Calu3 (cell line): ENCODE results near the gene CD99L2. TPM values are rescaled to one million over a fixed set of nuclear protein-coding genes. Genes with fewer than 3 reads are reported as not detected.

Experiments
- BruUV-seq: library from RNA; stranded (reverse); fragments of 400-500 nt; replicated peaks from 2 replicates; lab custom pipeline; 2021; lab: Mats Ljungman, UMichigan
- CTCF ChIA-PET: fragments of 300-600 bp; sonication (Branson Sonifier 250); formaldehyde crosslinking; loops from one replicate; lab custom pipeline; 2022; ENCODE audit warnings: antibody characterized with exemption; lab: Charles Lee
- DNase-seq: peaks from one replicate; pipeline ENCODE4 v3.0.0; 2022
- H3K27ac Mint-ChIP-seq: one replicate; pipeline ENCODE4 v1.8.0; 2022; ENCODE audit warnings: mixed read lengths; ENCODE audit not compliant: unreplicated experiment
- H3K27me3 Mint-ChIP-seq: one replicate; pipeline ENCODE4 v1.8.0; 2022; ENCODE audit warnings: mixed read lengths; ENCODE audit not compliant: unreplicated experiment
- H3K36me3 Mint-ChIP-seq: one replicate; pipeline ENCODE4 v1.8.0; 2022; ENCODE audit warnings: mild to moderate bottlenecking, moderate library complexity, mixed read lengths; ENCODE audit not compliant: insufficient read depth, unreplicated experiment
- H3K4me1 Mint-ChIP-seq: one replicate; pipeline ENCODE4 v1.8.0; 2022; ENCODE audit warnings: mild to moderate bottlenecking, low read depth, mixed read lengths; ENCODE audit not compliant: unreplicated experiment
- H3K4me3 Mint-ChIP-seq: one replicate; pipeline ENCODE4 v1.8.0; 2022; ENCODE audit warnings: mild to moderate bottlenecking, low read depth, moderate library complexity, mixed read lengths; ENCODE audit not compliant: unreplicated experiment
- H3K9me3 Mint-ChIP-seq: one replicate; pipeline ENCODE4 v1.8.0; 2022; ENCODE audit warnings: low read depth, mixed read lengths; ENCODE audit not compliant: unreplicated experiment
- CTCF ChIP-seq: fragments of 200-600 bp; IDR thresholded peaks from one replicate; pipeline ENCODE4 v1.8.0; 2022; ENCODE audit warnings: antibody characterized with exemption; ENCODE audit not compliant: unreplicated experiment
- intact Hi-C: fragments of 100-400 bp; cut with micrococcal nuclease; formaldehyde crosslinking; loops from one replicate; pipeline ENCODE4 v1.10.0; 2022; ENCODE audit not compliant: unreplicated experiment
- total RNA-seq: library from RNA; stranded (reverse); gene quantifications from 2 replicates; pipeline ENCODE4 v1.2.3, GENCODE V29; 2022

The CD99L2 gene
- total RNA-seq, 1 experiment from 2014 or later, result 21.1 TPM

- no peak overlapping the region for H3K27ac Mint-ChIP-seq
- CTCF ChIA-PET, result no interaction called here
- no peak overlapping the region for H3K4me3 Mint-ChIP-seq
Observed at GRCh38 chrX:150841456-150842197, 56.8 kb downstream of the CD99L2 start.

GRCh38 chrX:150837845-150838244 lies 60.6 kb downstream of the CD99L2 start:
- Mint-ChIP-seq H3K4me3 (no peak overlapping the region), H3K36me3 (no peaks in the 10 kb centered on the region), H3K9me3 (no peaks in the 10 kb centered on the region), H3K27ac (no peak overlapping the region), H3K4me1 (no peaks in the 10 kb centered on the region), H3K27me3 (no peaks in the 10 kb centered on the region)
- BruUV-seq, result no TSS peak
- CTCF ChIA-PET, result no interaction called here
- no peak for DNase-seq
- intact Hi-C loops, result no loop called here
- TF ChIP-seq CTCF, result no peak

More at GRCh38 chrX:150841456-150842197, 56.8 kb downstream of the CD99L2 start:
- no peaks in the 10 kb centered on the region for H3K27me3 Mint-ChIP-seq
- TF ChIP-seq CTCF, result no peak
- H3K36me3 Mint-ChIP-seq, result no peaks in the 10 kb centered on the region
- no peaks in the 10 kb centered on the region for H3K4me1 Mint-ChIP-seq
- no peak for DNase-seq
- no peaks in the 10 kb centered on the region for H3K9me3 Mint-ChIP-seq
- intact Hi-C loops, result no loop called here
- no TSS peak for BruUV-seq

- Mint-ChIP-seq H3K36me3 (no peaks in the 10 kb centered on the region), H3K27me3 (no peaks in the 10 kb centered on the region), H3K9me3 (no peaks in the 10 kb centered on the region), H3K4me1 (no peaks in the 10 kb centered on the region), H3K4me3 (no peak overlapping the region), H3K27ac (no peak overlapping the region)
- CTCF ChIA-PET, result no interaction called here
- TF ChIP-seq CTCF, result no peak
- no TSS peak for BruUV-seq
- no peak for DNase-seq
- intact Hi-C loops, result no loop called here
Observed at GRCh38 chrX:150834695-150835094, 63.8 kb downstream of the CD99L2 start.

GRCh38 chrX:150833454-150834056 lies 64.9 kb downstream of the CD99L2 start:
- BruUV-seq, result no TSS peak

More at GRCh38 chrX:150833454-150834056, 64.9 kb downstream of the CD99L2 start:
- TF ChIP-seq CTCF, result no peak
- CTCF ChIA-PET, result no interaction called here
- H3K4me3 Mint-ChIP-seq, result no peak overlapping the region
- intact Hi-C loops, result no loop called here
- no peaks in the 10 kb centered on the region for H3K36me3 Mint-ChIP-seq
- no peak overlapping the region for H3K27ac Mint-ChIP-seq
- H3K4me1 Mint-ChIP-seq, result no peaks in the 10 kb centered on the region
- no peaks in the 10 kb centered on the region for H3K27me3 Mint-ChIP-seq
- H3K9me3 Mint-ChIP-seq, result no peaks in the 10 kb centered on the region
- no peak for DNase-seq
